ENCODE measurements around the gene KCNJ1. TPM values are rescaled to one million over a fixed set of nuclear protein-coding genes. Genes with fewer than 3 reads are reported as not detected.

KCNJ1 gene
- total and polyA plus RNA-seq, 10 of the 15 experiments (the other 5 are each of a cell fraction or from before 2014, with no cell fraction given), result not detected

GRCh38 chr11:128868841-128869671 lies 2.0 kb upstream of the KCNJ1 start:
- CTCF ChIA-PET, result interaction anchor here (0.5 to 0.9 kb wide), 2 partner anchors 16 to 23 kb away, joined by 3 read pairs; no protein-coding TSS in a partner anchor
- DNase-seq (ENCODE audit: low read depth, low spot score), result no peak
- Histone ChIP-seq H3K4me1 (ENCODE audit: control insufficient read depth, insufficient read depth, low read length) (no peaks in the 10 kb centered on the region), H3K27me3 (replicated peaks in 1 of 2; ENCODE audit: control insufficient read depth in 2 of 2, insufficient read depth in 2 of 2, low read length in 1 of 2) (peaks cover 0 to 2% of the 10 kb centered on the region in 2 experiments; a peak in 2 of 4 replicates), H3K79me2 (ENCODE audit: control insufficient read depth, insufficient read depth, low read length) (no peaks in the 10 kb centered on the region), H2AFZ (ENCODE audit: control insufficient read depth, low read depth, low read length) (no peak overlapping the region), H3K4me3 (no peak overlapping the region), H3K9ac (ENCODE audit: control insufficient read depth, insufficient read depth, low read length) (no peak overlapping the region), H3K27ac (ENCODE audit: control insufficient read depth, insufficient read depth) (no peak overlapping the region), H3K36me3 (ENCODE audit: control insufficient read depth in 2 of 2, insufficient read depth in 2 of 2, low read length in 1 of 2) (no peaks in the 10 kb centered on the region), H4K20me1 (ENCODE audit: control insufficient read depth, insufficient read depth) (no peaks in the 10 kb centered on the region), H3K4me2 (ENCODE audit: control insufficient read depth, insufficient read depth) (no peak overlapping the region), H3K9me3 (replicated peaks; ENCODE audit: control insufficient read depth, insufficient read depth, low read length) (no peaks in the 10 kb centered on the region)
- FAIRE-seq, result no peak
- no peak for TF ChIP-seq MEF2B (IDR thresholded peaks at IDR 0.05; ENCODE audit: partially characterized antibody, poor library complexity, severe bottlenecking)
- no TSS peak for BruUV-seq (replicated peaks)
- intact Hi-C loops (cut with micrococcal nuclease; ENCODE audit: unreplicated experiment) (no loop called here), in situ Hi-C loops (cut with MboI) (no loop called here)
- 66% methylated on average over 10 of the region's 10 CpGs for WGBS (ENCODE audit: insufficient coverage, insufficient replicate concordance, low lambda C conversion rate, missing lambda C conversion rate)
- SMC1A ChIA-PET (ENCODE audit: uncharacterized antibody, unreplicated experiment), result no interaction called here
- RAD21 ChIA-PET (ENCODE audit: unreplicated experiment), result interaction anchor here (1.1 kb wide), 1 partner anchor 87 kb away, joined by 3 read pairs; no protein-coding TSS in a partner anchor
- ATAC-seq, result no peak
- POLR2A ChIA-PET, result no interaction called here

GRCh38 chr11:128865490-128865889 lies 1.6 kb downstream of the KCNJ1 start:
- BruUV-seq (replicated peaks), result no TSS peak
- ATAC-seq, result no peak
- SMC1A ChIA-PET (ENCODE audit: uncharacterized antibody, unreplicated experiment), result no interaction called here
- Histone ChIP-seq H4K20me1 (ENCODE audit: control insufficient read depth, insufficient read depth) (no peaks in the 10 kb centered on the region), H3K4me2 (ENCODE audit: control insufficient read depth, insufficient read depth) (no peak overlapping the region), H3K4me1 (ENCODE audit: control insufficient read depth, insufficient read depth, low read length) (no peaks in the 10 kb centered on the region), H3K27me3 (replicated peaks in 1 of 2; ENCODE audit: control insufficient read depth in 2 of 2, insufficient read depth in 2 of 2, low read length in 1 of 2) (peaks cover 0 to 2% of the 10 kb centered on the region in 2 experiments; a peak in 1 of 4 replicates), H2AFZ (ENCODE audit: control insufficient read depth, low read depth, low read length) (no peak overlapping the region), H3K27ac (ENCODE audit: control insufficient read depth, insufficient read depth) (no peak overlapping the region), H3K79me2 (ENCODE audit: control insufficient read depth, insufficient read depth, low read length) (no peaks in the 10 kb centered on the region), H3K36me3 (ENCODE audit: control insufficient read depth in 2 of 2, insufficient read depth in 2 of 2, low read length in 1 of 2) (no peaks in the 10 kb centered on the region), H3K4me3 (no peak overlapping the region), H3K9ac (ENCODE audit: control insufficient read depth, insufficient read depth, low read length) (no peak overlapping the region), H3K9me3 (replicated peaks; ENCODE audit: control insufficient read depth, insufficient read depth, low read length) (no peaks in the 10 kb centered on the region)
- POLR2A ChIA-PET, result no interaction called here
- WGBS (ENCODE audit: insufficient coverage, insufficient replicate concordance, low lambda C conversion rate, missing lambda C conversion rate), result 0% methylated on average over 1 of the region's 1 CpG
- no peak for DNase-seq (ENCODE audit: low read depth, low spot score)
- RAD21 ChIA-PET (ENCODE audit: unreplicated experiment), result interaction anchor here (0.8 to 1.6 kb wide), 4 partner anchors 8 to 234 kb away, joined by 3 read pairs; no protein-coding TSS in a partner anchor
- intact Hi-C loops (cut with micrococcal nuclease; ENCODE audit: unreplicated experiment), result no loop called here
- in situ Hi-C loops (cut with MboI), result no loop called here
- CTCF ChIA-PET, result interaction anchor here (0.6 to 1.6 kb wide), 5 partner anchors 22 to 705 kb away, joined by 3 to 4 read pairs (median 3); no protein-coding TSS in a partner anchor
- no peak for FAIRE-seq
- TF ChIP-seq RBBP5 (conservative IDR thresholded peaks at IDR 0.05) (no peak), SPI1 (IDR thresholded peaks at IDR 0.05; ENCODE audit: borderline replicate concordance, insufficient read depth, low read depth, low read length) (no peak), ZNF687 (IDR thresholded peaks at IDR 0.05) (no peak), GATAD2B (conservative IDR thresholded peaks at IDR 0.05; ENCODE audit: low read depth) (no peak), ZBTB40 (IDR thresholded peaks at IDR 0.05; ENCODE audit: borderline replicate concordance) (no peak)

All from GM12878 (cell line).